ENCODE results near the gene S1PR3.

Gene S1PR3

GRCh38 chr9:89051421-89052025 is 60.3 kb downstream of the S1PR3 start:
- no peak for TF ChIP-seq CTCF (IDR thresholded peaks at IDR 0.05; ENCODE audit: extremely low read depth, insufficient read depth, missing control alignments)
- no peak for DNase-seq (ENCODE audit: low spot score)

GRCh38 chr9:89052470-89053097 is 61.3 kb downstream of the S1PR3 start:
- in situ Hi-C loops (cut with MboI; ENCODE audit: low pct_unique_long_range_greater_than_20kb, low sequenced_read_pairs, unreplicated experiment) = no loop called here
- no peak for TF ChIP-seq CTCF (IDR thresholded peaks at IDR 0.05; ENCODE audit: extremely low read depth, insufficient read depth, missing control alignments)
- DNase-seq (ENCODE audit: low spot score) = no peak

More at GRCh38 chr9:89051421-89052025, 60.3 kb downstream of the S1PR3 start:
- in situ Hi-C loops (cut with MboI; ENCODE audit: low pct_unique_long_range_greater_than_20kb, low sequenced_read_pairs, unreplicated experiment) = no loop called here

GRCh38 chr9:89053301-89053700 is 62.0 kb downstream of the S1PR3 start:
- TF ChIP-seq CTCF (IDR thresholded peaks at IDR 0.05; ENCODE audit: extremely low read depth, insufficient read depth, missing control alignments) = no peak
- DNase-seq (ENCODE audit: low spot score) = no peak
- in situ Hi-C loops (cut with MboI; ENCODE audit: low pct_unique_long_range_greater_than_20kb, low sequenced_read_pairs, unreplicated experiment) = no loop called here
